H9 (cell line): ENCODE data around the gene CFAP61. TPM values are rescaled to one million over a fixed set of nuclear protein-coding genes. Genes with fewer than 3 reads are reported as not detected.

Experiments
- DNase-seq: peaks from one replicate; pipeline ENCODE4 v3.0.0-alpha.2; 2017
- H2AFZ ChIP-seq: one replicate; pipeline ENCODE4 v1.6.1; 2013; ENCODE audit warnings: mild to moderate bottlenecking, low read length, control low read depth, moderate library complexity
- H2AK5ac ChIP-seq: 2 replicates; pipeline ENCODE4 v1.6.1; 2013; ENCODE audit warnings: low read length, control low read depth, mixed read lengths; ENCODE audit not compliant: insufficient read length
- H2BK120ac ChIP-seq: one replicate; pipeline ENCODE4 v1.6.1; 2013; ENCODE audit warnings: low read depth, mild to moderate bottlenecking, low read length, control low read depth, inconsistent platforms; ENCODE audit not compliant: poor library complexity, severe bottlenecking
- H2BK12ac ChIP-seq: 2 replicates; pipeline ENCODE4 v1.6.1; 2013; ENCODE audit warnings: low read length, control low read depth, mixed read lengths, low read depth; ENCODE audit not compliant: insufficient read length
- H2BK15ac ChIP-seq: 2 replicates; pipeline ENCODE4 v1.6.1; 2013; ENCODE audit warnings: low read depth, low read length, control low read depth
- H2BK20ac ChIP-seq: one replicate; pipeline ENCODE4 v1.6.1; 2013; ENCODE audit warnings: low read depth, mild to moderate bottlenecking, low read length, control low read depth, inconsistent platforms; ENCODE audit not compliant: poor library complexity, severe bottlenecking
- H2BK5ac ChIP-seq: 2 replicates; pipeline ENCODE4 v1.6.1; 2013; ENCODE audit warnings: low read length, control low read depth, mixed read lengths; ENCODE audit not compliant: insufficient read length
- H3K14ac ChIP-seq: 2 replicates; pipeline ENCODE4 v1.6.1; 2013; ENCODE audit warnings: low read length, control low read depth; ENCODE audit not compliant: insufficient read depth
- H3K18ac ChIP-seq: 2 replicates; pipeline ENCODE4 v1.6.1; 2013; ENCODE audit warnings: low read depth, mild to moderate bottlenecking, mixed read lengths, low read length, control low read depth; ENCODE audit not compliant: insufficient read length
- H3K23ac ChIP-seq: 2 replicates; pipeline ENCODE4 v1.6.1; 2013; ENCODE audit warnings: low read length, control low read depth, mixed read lengths, low read depth; ENCODE audit not compliant: insufficient read length
- H3K23me2 ChIP-seq: 2 replicates; pipeline ENCODE4 v1.6.1; 2013; ENCODE audit warnings: low read depth, mild to moderate bottlenecking, mixed read lengths, low read length, control low read depth; ENCODE audit not compliant: insufficient read length, poor library complexity, severe bottlenecking
- H3K27ac ChIP-seq: 2 replicates; pipeline ENCODE4 v1.5.1; 2013; ENCODE audit warnings: low read length, control low read depth, mixed read lengths, low read depth; ENCODE audit not compliant: insufficient read length
- H3K27me3 ChIP-seq: 2 replicates; pipeline ENCODE4 v1.6.1; 2013; ENCODE audit warnings: low read length, control low read depth, inconsistent platforms; ENCODE audit not compliant: insufficient read depth
- H3K4ac ChIP-seq: 2 replicates; pipeline ENCODE4 v1.6.1; 2013; ENCODE audit warnings: low read depth, mild to moderate bottlenecking, control low read depth, inconsistent platforms, low read length, moderate library complexity
- H3K4me1 ChIP-seq: 2 replicates; pipeline ENCODE4 v1.6.1; 2013; ENCODE audit warnings: low read length, control low read depth, inconsistent platforms; ENCODE audit not compliant: insufficient read depth
- H3K4me2 ChIP-seq: 2 replicates; pipeline ENCODE4 v1.6.1; 2013; ENCODE audit warnings: low read length, control low read depth, mixed read lengths; ENCODE audit not compliant: insufficient read length, insufficient read depth
- H3K56ac ChIP-seq: 2 replicates; pipeline ENCODE4 v1.6.1; 2013; ENCODE audit warnings: low read depth, mild to moderate bottlenecking, mixed read lengths, low read length, control low read depth; ENCODE audit not compliant: insufficient read length
- H3K79me1 ChIP-seq: 2 replicates; pipeline ENCODE4 v1.6.1; 2013; ENCODE audit warnings: low read depth, mild to moderate bottlenecking, moderate library complexity, low read length, control low read depth, inconsistent platforms; ENCODE audit not compliant: insufficient read depth, poor library complexity, severe bottlenecking
- H3K79me2 ChIP-seq: 2 replicates; pipeline ENCODE4 v1.6.1; 2013; ENCODE audit warnings: low read length, control low read depth, inconsistent platforms; ENCODE audit not compliant: insufficient read depth
- H3K9ac ChIP-seq: 2 replicates; pipeline ENCODE4 v1.6.1; 2013; ENCODE audit warnings: low read length, control low read depth, mixed read lengths; ENCODE audit not compliant: insufficient read length; ENCODE audit errors: extremely low read depth
- H3K9me3 ChIP-seq: one replicate; pipeline ENCODE4 v1.6.1; 2013; ENCODE audit warnings: low read depth, low read length, inconsistent platforms; ENCODE audit not compliant: control insufficient read depth
- H3T11ph ChIP-seq: one replicate; pipeline ENCODE4 v1.6.1; 2013; ENCODE audit warnings: mild to moderate bottlenecking, low read length, control low read depth, inconsistent platforms
- H4K20me1 ChIP-seq: one replicate; pipeline ENCODE4 v1.6.1; 2013; ENCODE audit not compliant: control insufficient read depth, insufficient read length, insufficient read depth
- H4K5ac ChIP-seq: 2 replicates; pipeline ENCODE4 v1.6.1; 2013; ENCODE audit warnings: low read depth, mild to moderate bottlenecking, mixed read lengths, low read length, control low read depth; ENCODE audit not compliant: insufficient read length
- H4K8ac ChIP-seq: replicated peaks from 2 replicates; pipeline ENCODE4 v1.6.1; 2013; ENCODE audit warnings: low read length, control low read depth, mixed read lengths, low read depth; ENCODE audit not compliant: insufficient read length
- H4K91ac ChIP-seq: 2 replicates; pipeline ENCODE4 v1.6.1; 2013; ENCODE audit warnings: low read depth, mild to moderate bottlenecking, moderate library complexity, mixed read lengths, low read length, control low read depth; ENCODE audit not compliant: insufficient read length
- H3K27ac Mint-ChIP-seq, 3 experiments: 2 replicates in 2 of 3; 3 replicates in 1 of 3; pipeline ENCODE4 v1.8.0; 2020 to 2021; ENCODE audit warnings: mixed read lengths in 3 of 3, mild to moderate bottlenecking in 1 of 3, moderate library complexity in 1 of 3
- H3K27me3 Mint-ChIP-seq: 2 replicates; pipeline ENCODE4 v1.8.0; 2021; ENCODE audit warnings: low read depth, mild to moderate bottlenecking, moderate library complexity, mixed read lengths
- H3K36me3 Mint-ChIP-seq, 3 experiments: 2 replicates in 2 of 3; 3 replicates in 1 of 3; pipeline ENCODE4 v1.8.0; 2020 to 2021; ENCODE audit warnings: low read depth in 3 of 3, mixed read lengths in 3 of 3; ENCODE audit not compliant: insufficient read depth in 1 of 3
- H3K4me1 Mint-ChIP-seq, 2 experiments: 2 replicates each; pipeline ENCODE4 v1.8.0; 2020; ENCODE audit warnings: mixed read lengths in 2 of 2
- H3K4me3 Mint-ChIP-seq, 2 experiments: 2 replicates in 1 of 2; 3 replicates in 1 of 2; pipeline ENCODE4 v1.8.0; 2020 to 2021; ENCODE audit warnings: mild to moderate bottlenecking in 2 of 2, mixed read lengths in 2 of 2, moderate library complexity in 1 of 2
- H3K9me3 Mint-ChIP-seq, 2 experiments: 2 replicates in 1 of 2; 3 replicates in 1 of 2; pipeline ENCODE4 v1.8.0; 2020; ENCODE audit warnings: mild to moderate bottlenecking in 2 of 2, mixed read lengths in 2 of 2, moderate library complexity in 1 of 2
- WGBS: extraction: QIAGEN DNeasy Blood & Tissue Kit; methylation state at CpG from one replicate; pipeline ENCODE4 v1.1.7; 2013; ENCODE audit warnings: missing lambda C conversion rate, low lambda C conversion rate, mixed read lengths; ENCODE audit not compliant: insufficient read length; ENCODE audit errors: extremely low coverage; 5-methylcytosine and 5-hydroxymethylcytosine counted together
- total RNA-seq: library from RNA; stranded (reverse); gene quantifications from 2 replicates; pipeline ENCODE4 v1.2.1, GENCODE V29; 2021
- TF ChIP-seq, protein P1 (sequence below): fragments of 200-600 bp; sonication (generic); conservative IDR thresholded peaks from 3 replicates; pipeline ENCODE4 v1.8.0; 2021; ENCODE audit warnings: antibody characterized with exemption, mild to moderate bottlenecking

Gene CFAP61
- total RNA-seq, 1 experiment from 2014 or later: 0.44 TPM

DNA sequence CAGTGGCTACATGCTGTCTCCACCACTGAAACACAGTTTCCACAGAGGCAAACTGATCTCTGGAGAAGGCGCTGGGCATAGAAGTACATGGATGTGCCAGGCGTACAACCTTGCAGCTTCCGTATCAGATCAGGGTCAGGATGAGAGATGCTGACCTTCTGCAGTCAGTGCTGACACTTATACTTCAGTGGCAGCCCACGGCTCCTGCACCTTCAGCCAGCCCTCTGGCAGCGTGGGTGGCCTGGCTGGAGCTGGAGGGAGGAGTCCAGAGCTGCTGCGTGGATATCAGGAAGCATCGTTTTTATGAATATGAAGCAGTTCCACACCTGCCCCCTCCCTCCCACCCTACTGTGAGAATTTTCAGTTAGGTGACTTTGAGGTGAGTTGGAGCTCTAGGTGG, 149.3 kb downstream of the CFAP61 start:
- DNase-seq: no peak
- H3K4me1 ChIP-seq: peaks cover 3% of the 10 kb centered on the region; the same call in 1 of the 2 replicates
- H4K91ac ChIP-seq: no peak overlapping the region
- H2BK5ac ChIP-seq: no peak overlapping the region
- no peaks in the 10 kb centered on the region for H3K9me3 ChIP-seq
- no CpG with 5 or more reads among the region's 7 CpGs for WGBS
- no peaks in the 10 kb centered on the region for H3K36me3 Mint-ChIP-seq
- H3K27me3 ChIP-seq: no peaks in the 10 kb centered on the region
- no peaks in the 10 kb centered on the region for H3K23me2 ChIP-seq
- H2BK120ac ChIP-seq: no peak overlapping the region
- no peaks in the 10 kb centered on the region for H3K9me3 Mint-ChIP-seq
- no peaks in the 10 kb centered on the region for H3K79me2 ChIP-seq
- no peak overlapping the region for H2AFZ ChIP-seq
- TF ChIP-seq, protein P1, sequence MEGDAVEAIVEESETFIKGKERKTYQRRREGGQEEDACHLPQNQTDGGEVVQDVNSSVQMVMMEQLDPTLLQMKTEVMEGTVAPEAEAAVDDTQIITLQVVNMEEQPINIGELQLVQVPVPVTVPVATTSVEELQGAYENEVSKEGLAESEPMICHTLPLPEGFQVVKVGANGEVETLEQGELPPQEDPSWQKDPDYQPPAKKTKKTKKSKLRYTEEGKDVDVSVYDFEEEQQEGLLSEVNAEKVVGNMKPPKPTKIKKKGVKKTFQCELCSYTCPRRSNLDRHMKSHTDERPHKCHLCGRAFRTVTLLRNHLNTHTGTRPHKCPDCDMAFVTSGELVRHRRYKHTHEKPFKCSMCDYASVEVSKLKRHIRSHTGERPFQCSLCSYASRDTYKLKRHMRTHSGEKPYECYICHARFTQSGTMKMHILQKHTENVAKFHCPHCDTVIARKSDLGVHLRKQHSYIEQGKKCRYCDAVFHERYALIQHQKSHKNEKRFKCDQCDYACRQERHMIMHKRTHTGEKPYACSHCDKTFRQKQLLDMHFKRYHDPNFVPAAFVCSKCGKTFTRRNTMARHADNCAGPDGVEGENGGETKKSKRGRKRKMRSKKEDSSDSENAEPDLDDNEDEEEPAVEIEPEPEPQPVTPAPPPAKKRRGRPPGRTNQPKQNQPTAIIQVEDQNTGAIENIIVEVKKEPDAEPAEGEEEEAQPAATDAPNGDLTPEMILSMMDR: no peak
- H4K5ac ChIP-seq: no peak overlapping the region
- H3K79me1 ChIP-seq: no peaks in the 10 kb centered on the region
- H2AK5ac ChIP-seq: no peak overlapping the region
- no peak overlapping the region for H3T11ph ChIP-seq
- no peaks in the 10 kb centered on the region for H3K27me3 Mint-ChIP-seq
- H3K27ac ChIP-seq: no peak overlapping the region
- no peak overlapping the region for H3K4ac ChIP-seq
- no peak overlapping the region for H3K27ac Mint-ChIP-seq
- no peak overlapping the region for H2BK12ac ChIP-seq
- H4K20me1 ChIP-seq: no peaks in the 10 kb centered on the region
- H2BK15ac ChIP-seq: no peak overlapping the region
- H3K23ac ChIP-seq: no peak overlapping the region
- no peak overlapping the region for H3K4me3 Mint-ChIP-seq
- no peak overlapping the region for H2BK20ac ChIP-seq
- H3K56ac ChIP-seq: no peak overlapping the region
- no peak overlapping the region for H3K9ac ChIP-seq
- H3K4me2 ChIP-seq: no peak overlapping the region
- H3K18ac ChIP-seq: no peak overlapping the region
- H3K4me1 Mint-ChIP-seq: peaks cover 19 to 26% of the 10 kb centered on the region in 2 experiments
- H4K8ac ChIP-seq: no peak overlapping the region
- H3K14ac ChIP-seq: no peak overlapping the region; the same call in 1 of the 2 replicates
